COR-L47 (cell line): ENCODE results near the gene MTHFSD.

Experiments
- DNase-seq: peaks from one replicate; lab custom pipeline; 2025; lab: John Stamatoyannopoulos, UW

MTHFSD gene

GRCh38 chr16:86490859-86491639 is 64.0 kb downstream of the MTHFSD start:
- no peak for DNase-seq

- DNase-seq: no peak
Observed at GRCh38 chr16:86485746-86486145, 69.3 kb downstream of the MTHFSD start.

GRCh38 chr16:86484240-86484639 is 70.8 kb downstream of the MTHFSD start:
- DNase-seq: no peak

GRCh38 chr16:86481607-86482006 is 73.4 kb downstream of the MTHFSD start:
- no peak for DNase-seq

DNA sequence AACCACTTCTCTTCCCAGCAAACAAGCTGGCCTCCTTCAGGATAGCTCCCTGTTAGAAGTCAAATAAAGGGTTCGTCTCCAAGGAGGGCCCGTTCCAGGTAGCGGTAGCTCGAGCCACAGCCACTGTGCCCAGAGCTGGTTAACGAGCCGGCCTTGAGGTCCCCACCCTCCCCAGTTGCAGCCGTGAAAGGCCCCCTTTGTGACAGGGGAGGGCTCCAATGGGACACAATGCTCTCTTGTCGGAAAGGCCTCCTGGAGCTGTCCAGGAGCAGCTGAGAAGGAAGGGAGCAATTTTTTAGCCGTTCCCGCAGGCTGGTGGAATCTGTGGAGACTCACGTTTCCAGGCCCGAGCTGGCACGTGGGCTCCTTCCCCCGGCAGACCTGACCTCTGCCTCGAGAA is 74.6 kb downstream of the MTHFSD start:
- DNase-seq: no peak
